Lower leg skin (tissue), 3 donors: ENCODE results near the gene EFL1.
"Not testable (repeated sequence)": the region's sequence is repeated elsewhere in the genome, so short reads cannot be mapped to it uniquely, and the experiment has no call there.

ENCODE experiments used
- CTCF ChIP-seq, 3 donors: fragments of 450-650 bp; IDR thresholded peaks; one replicate each; pipeline ENCODE4 v1.5.1; 2016; ENCODE audit warnings: antibody characterized with exemption in 3 of 3, mild to moderate bottlenecking in 3 of 3, moderate library complexity in 2 of 3
- POLR2A ChIP-seq, 2 donors: fragments of 450-650 bp; IDR thresholded peaks; one replicate each; pipeline ENCODE4 v1.6.1; 2016 to 2017; ENCODE audit warnings: antibody characterized with exemption in 2 of 2, mild to moderate bottlenecking in 1 of 2, moderate library complexity in 1 of 2

DNA sequence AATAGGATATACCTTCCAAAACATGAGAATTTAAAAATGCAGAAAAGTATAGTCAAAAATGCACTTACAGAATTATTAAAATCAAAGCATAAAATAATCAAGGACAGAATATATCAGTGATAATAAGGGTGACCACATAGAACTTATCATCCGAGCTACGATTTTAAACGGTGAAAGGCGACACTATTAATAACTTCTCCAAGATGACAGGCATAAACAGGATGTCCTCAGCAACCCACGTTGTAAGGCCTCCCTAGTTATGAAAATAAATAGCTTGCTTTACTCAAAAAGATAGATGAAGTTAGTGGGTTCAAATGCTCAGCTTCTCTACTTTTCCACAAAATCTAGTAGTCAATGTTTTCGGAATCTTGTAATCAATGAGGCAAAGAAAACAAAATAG, 68.0 kb downstream of the EFL1 start:
- TF ChIP-seq POLR2A, CTCF (IDR thresholded peaks at IDR 0.05): not testable (repeated sequence)
